ENCODE data around the gene IL32.

GRCh38 chr16:3074860-3075522 lies 9.6 kb downstream of the IL32 start:
- TF ChIP-seq CTCF (IDR thresholded peaks at IDR 0.05; ENCODE audit: low read length): no peak
- no peak for TF ChIP-seq EZH2phosphoT487 (IDR thresholded peaks at IDR 0.05; ENCODE audit: low read length)
